SK-N-MC (cell line): Measurements from ENCODE around the gene MUSTN1.

Experiments
- DNase-seq: peaks from one replicate; pipeline ENCODE4 v3.0.0-alpha.2; 2011; ENCODE audit warnings: low read depth, low spot score
- H3K27ac ChIP-seq: fragments of 200-600 bp; sonication (generic); 2 replicates; pipeline ENCODE4 v1.5.1; 2016; ENCODE audit warnings: mixed run types
- H3K36me3 ChIP-seq: fragments of 200-600 bp; sonication (generic); 2 replicates; pipeline ENCODE4 v1.6.1; 2017; ENCODE audit warnings: antibody characterized with exemption, low read length, mixed read lengths; ENCODE audit not compliant: insufficient read depth
- H3K4me3 ChIP-seq: fragments of 200-600 bp; sonication (generic); 2 replicates; pipeline ENCODE4 v1.5.1; 2016
- H3K9ac ChIP-seq: fragments of 200-600 bp; sonication (generic); 2 replicates; pipeline ENCODE4 v1.8.0; 2017; ENCODE audit warnings: mixed run types, mixed read lengths; ENCODE audit not compliant: insufficient read length
- H3K9me3 ChIP-seq: fragments of 200-600 bp; sonication (generic); 2 replicates; pipeline ENCODE4 v1.6.1; 2017; ENCODE audit warnings: low read depth, mild to moderate bottlenecking, antibody characterized with exemption, low read length, moderate library complexity, mixed read lengths
- EZH2 ChIP-seq: fragments of 200-600 bp; sonication (generic); IDR thresholded peaks from one replicate; pipeline ENCODE4 v1.6.1; 2017; ENCODE audit warnings: antibody characterized with exemption
- FOXP2 ChIP-seq: optimal IDR thresholded peaks from 2 replicates; pipeline ENCODE3; 2011; ENCODE audit warnings: mild to moderate bottlenecking, moderate library complexity; ENCODE audit not compliant: insufficient read depth; ENCODE audit errors: extremely low read length, control extremely low read depth
- POLR2AphosphoS5 ChIP-seq: IDR thresholded peaks from 2 replicates; pipeline ENCODE4 v1.6.1; 2012; ENCODE audit warnings: mild to moderate bottlenecking, low read depth, low read length, borderline replicate concordance

Gene MUSTN1

GRCh38 chr3:52860424-52860768 lies 25.6 kb upstream of the MUSTN1 start:
- Histone ChIP-seq H3K9ac (no peak overlapping the region), H3K27ac (no peak overlapping the region), H3K9me3 (no peaks in the 10 kb centered on the region), H3K36me3 (no peaks in the 10 kb centered on the region), H3K4me3 (no peak overlapping the region)
- DNase-seq: no peak
- no peak for TF ChIP-seq POLR2AphosphoS5
- TF ChIP-seq EZH2: no peak
- TF ChIP-seq FOXP2: no peak

GRCh38 chr3:52859686-52860423 lies 25.0 kb upstream of the MUSTN1 start:
- Histone ChIP-seq H3K9me3 (no peaks in the 10 kb centered on the region), H3K36me3 (no peaks in the 10 kb centered on the region), H3K27ac (no peak overlapping the region), H3K4me3 (no peak overlapping the region), H3K9ac (no peak overlapping the region)
- no peak for TF ChIP-seq EZH2
- no peak for TF ChIP-seq POLR2AphosphoS5
- TF ChIP-seq FOXP2: no peak
- DNase-seq: no peak

GRCh38 chr3:52857864-52858263 lies 23.0 kb upstream of the MUSTN1 start:
- no peaks in the 10 kb centered on the region for H3K36me3 ChIP-seq
- no peak for TF ChIP-seq FOXP2
- TF ChIP-seq POLR2AphosphoS5: no peak
- no peak for TF ChIP-seq EZH2
- DNase-seq: no peak
- H3K9me3 ChIP-seq: no peaks in the 10 kb centered on the region
- no peak overlapping the region for H3K27ac ChIP-seq
- no peak overlapping the region for H3K4me3 ChIP-seq
- no peak overlapping the region for H3K9ac ChIP-seq

- Histone ChIP-seq H3K36me3 (no peaks in the 10 kb centered on the region), H3K9me3 (no peaks in the 10 kb centered on the region), H3K9ac (no peak overlapping the region), H3K27ac (no peak overlapping the region), H3K4me3 (no peak overlapping the region)
- DNase-seq: no peak
- TF ChIP-seq POLR2AphosphoS5 (no peak), EZH2 (no peak), FOXP2 (no peak)
These were observed 22.3 kb upstream of the MUSTN1 start for GRCh38 chr3:52857133-52857532.

- Histone ChIP-seq H3K4me3 (no peak overlapping the region), H3K27ac (no peak overlapping the region), H3K9me3 (no peaks in the 10 kb centered on the region), H3K36me3 (no peaks in the 10 kb centered on the region), H3K9ac (no peak overlapping the region)
- DNase-seq: no peak
- TF ChIP-seq FOXP2: no peak
These were observed 21.8 kb upstream of the MUSTN1 start for GRCh38 chr3:52856666-52857065.

- H3K9me3 ChIP-seq: no peaks in the 10 kb centered on the region
- DNase-seq: no peak
- no peak overlapping the region for H3K4me3 ChIP-seq
- TF ChIP-seq EZH2: no peak
- no peak for TF ChIP-seq FOXP2
- TF ChIP-seq POLR2AphosphoS5: no peak
- no peak overlapping the region for H3K9ac ChIP-seq
- no peaks in the 10 kb centered on the region for H3K36me3 ChIP-seq
- no peak overlapping the region for H3K27ac ChIP-seq
These were observed 19.2 kb upstream of the MUSTN1 start for GRCh38 chr3:52854013-52854412.

GRCh38 chr3:52852419-52852818 lies 17.6 kb upstream of the MUSTN1 start:
- no peak for DNase-seq
- Histone ChIP-seq H3K36me3 (no peaks in the 10 kb centered on the region), H3K4me3 (no peak overlapping the region), H3K9ac (no peak overlapping the region), H3K9me3 (no peaks in the 10 kb centered on the region), H3K27ac (no peak overlapping the region)
- TF ChIP-seq EZH2: no peak
- no peak for TF ChIP-seq FOXP2
- no peak for TF ChIP-seq POLR2AphosphoS5

- Histone ChIP-seq H3K9ac (no peak overlapping the region), H3K27ac (no peak overlapping the region), H3K9me3 (no peaks in the 10 kb centered on the region), H3K36me3 (no peaks in the 10 kb centered on the region), H3K4me3 (no peak overlapping the region)
- DNase-seq: no peak
- TF ChIP-seq POLR2AphosphoS5: no peak
- no peak for TF ChIP-seq FOXP2
- TF ChIP-seq EZH2: no peak
These were observed 16.5 kb upstream of the MUSTN1 start for GRCh38 chr3:52851348-52851747.

GRCh38 chr3:52849656-52850055 lies 14.8 kb upstream of the MUSTN1 start:
- H3K9me3 ChIP-seq: no peaks in the 10 kb centered on the region
- H3K9ac ChIP-seq: no peak overlapping the region
- H3K36me3 ChIP-seq: no peaks in the 10 kb centered on the region
- no peak for DNase-seq
- no peak for TF ChIP-seq POLR2AphosphoS5
- no peak overlapping the region for H3K4me3 ChIP-seq
- no peak overlapping the region for H3K27ac ChIP-seq
